Endothelial cell of umbilical vein (primary cell): ENCODE data around the gene VMP1. TPM values are rescaled to one million over a fixed set of nuclear protein-coding genes. Genes with fewer than 3 reads are reported as not detected.
A peak's percentile ranks its signal among the peaks of the same experiment; 100 is the strongest.

Experiments
- BruUV-seq: library from RNA; stranded (reverse); fragments of 400-500 nt; replicated peaks from 2 replicates; lab custom pipeline; 2021; lab: Mats Ljungman, UMichigan
- CTCF ChIA-PET: fragments of 300-600, 350-600 bp; sonication (Branson Sonifier 250); formaldehyde crosslinking; loops from one replicate; lab custom pipeline; 2021; ENCODE audit warnings: antibody characterized with exemption, inconsistent platforms; lab: Charles Lee
- POLR2A ChIA-PET: fragments of 300-600, 350-600 bp; sonication (Branson Sonifier 250); formaldehyde crosslinking; loops from one replicate; lab custom pipeline; 2021; ENCODE audit warnings: antibody characterized with exemption, inconsistent platforms; lab: Charles Lee
- DNase-seq: peaks from one replicate; pipeline ENCODE4 v3.0.0-alpha.2; 2011; ENCODE audit warnings: low read depth, low spot score
- FAIRE-seq: peaks from 2 replicates; lab custom pipeline; 2011; peaks lifted over from hg19 to GRCh38; lab: Jason Lieb, UNC
- H2AFZ ChIP-seq: 2 replicates; pipeline ENCODE4 v1.6.0; 2012; ENCODE audit warnings: low read depth, low read length, control low read depth, inconsistent platforms
- H3K27ac ChIP-seq: 2 replicates; pipeline ENCODE4 v1.5.1; 2011; ENCODE audit warnings: low read depth, mild to moderate bottlenecking, control low read depth, low read length, moderate library complexity; ENCODE audit not compliant: insufficient read depth
- H3K27me3 ChIP-seq, 2 experiments: 2 replicates each; pipeline versions ENCODE4 v1.6.0 to v1.6.1; 2011; ENCODE audit warnings: low read length in 2 of 2, mixed read lengths in 1 of 2; ENCODE audit not compliant: control insufficient read depth in 2 of 2, insufficient read depth in 2 of 2
- H3K36me3 ChIP-seq, 2 experiments: 2 replicates in 1 of 2; 3 replicates in 1 of 2; pipeline ENCODE4 v1.5.1; 2011; ENCODE audit warnings: low read length in 2 of 2, mild to moderate bottlenecking in 1 of 2, moderate library complexity in 1 of 2; ENCODE audit not compliant: control insufficient read depth in 2 of 2, insufficient read depth in 2 of 2; ENCODE audit errors: extremely low read depth in 1 of 2
- H3K4me1 ChIP-seq: 3 replicates; pipeline ENCODE4 v1.5.1; 2011; ENCODE audit warnings: mild to moderate bottlenecking, low read length; ENCODE audit not compliant: control insufficient read depth, insufficient read depth; ENCODE audit errors: extremely low read depth
- H3K4me2 ChIP-seq: 2 replicates; pipeline ENCODE4 v1.6.1; 2011; ENCODE audit warnings: low read length, control low read depth, mixed read lengths; ENCODE audit not compliant: insufficient read depth
- H3K4me3 ChIP-seq, 3 experiments: fragments of 200-600 bp in 1 of 3; sonication (generic), shearing (Covaris generic) in 1 of 3; replicated peaks in 1 of 3; 2 replicates each; pipeline ENCODE4 v1.5.1; 2011 to 2016; ENCODE audit warnings: control low read depth in 3 of 3, low read length in 3 of 3, mild to moderate bottlenecking in 2 of 3, inconsistent platforms in 1 of 3, low read depth in 1 of 3, moderate library complexity in 1 of 3; ENCODE audit not compliant: insufficient read depth in 1 of 3
- H3K79me2 ChIP-seq: 2 replicates; pipeline ENCODE4 v1.6.0; 2012; ENCODE audit warnings: low read length, inconsistent platforms; ENCODE audit not compliant: control insufficient read depth, insufficient read depth
- H3K9ac ChIP-seq: replicated peaks from 2 replicates; pipeline ENCODE3; 2011; ENCODE audit warnings: low read length, control low read depth; ENCODE audit not compliant: insufficient read depth; ENCODE audit errors: extremely low read depth
- H3K9me1 ChIP-seq: replicated peaks from 3 replicates; pipeline ENCODE4 v1.6.0; 2011; ENCODE audit warnings: mild to moderate bottlenecking, low read length; ENCODE audit not compliant: control insufficient read depth, insufficient read depth; ENCODE audit errors: extremely low read depth
- H3K9me3 ChIP-seq: replicated peaks from 2 replicates; pipeline ENCODE4 v1.5.1; 2012; ENCODE audit warnings: low read length, inconsistent platforms; ENCODE audit not compliant: control insufficient read depth, insufficient read depth
- H4K20me1 ChIP-seq: replicated peaks from 2 replicates; pipeline ENCODE3; 2011; ENCODE audit warnings: mild to moderate bottlenecking, low read length; ENCODE audit not compliant: control insufficient read depth, insufficient read depth; ENCODE audit errors: extremely low read depth
- EZH2 ChIP-seq: IDR thresholded peaks from 2 replicates; pipeline ENCODE4 v1.6.1; 2012; ENCODE audit warnings: borderline replicate concordance, low read depth, mild to moderate bottlenecking, moderate library complexity, low read length, inconsistent platforms; ENCODE audit not compliant: severe bottlenecking
- FOS ChIP-seq: IDR thresholded peaks from 2 replicates; pipeline ENCODE4 v1.6.1; 2011; ENCODE audit warnings: mild to moderate bottlenecking, low read length, moderate library complexity, borderline replicate concordance; ENCODE audit not compliant: insufficient read depth
- GATA2 ChIP-seq: IDR thresholded peaks from 2 replicates; pipeline ENCODE4 v1.7.0; 2011; ENCODE audit warnings: low read depth, mild to moderate bottlenecking, moderate library complexity, mixed read lengths, low read length; ENCODE audit not compliant: insufficient read length, insufficient read depth
- JUN ChIP-seq: IDR thresholded peaks from 2 replicates; pipeline ENCODE4 v1.6.1; 2011; ENCODE audit warnings: borderline replicate concordance, low read depth; ENCODE audit not compliant: insufficient read length, insufficient read depth
- MYC ChIP-seq: IDR thresholded peaks from one replicate; pipeline ENCODE4 v1.6.1; 2011; ENCODE audit warnings: mild to moderate bottlenecking, low read depth, low read length
- POLR2A ChIP-seq: IDR thresholded peaks from 2 replicates; pipeline ENCODE4 v1.6.1; 2012; ENCODE audit warnings: low read depth, mild to moderate bottlenecking, control low read depth, low read length
- POLR2AphosphoS5 ChIP-seq: IDR thresholded peaks from 2 replicates; pipeline ENCODE4 v1.6.1; 2012; ENCODE audit warnings: low read depth, mild to moderate bottlenecking, control low read depth, low read length, moderate library complexity; ENCODE audit not compliant: insufficient read depth
- dilution Hi-C: fragments of 300-500 bp; cut with MboI; formaldehyde crosslinking; loops from one replicate; pipeline ENCODE4 v1.15.0; 2019; ENCODE audit warnings: low sequenced_read_pairs; ENCODE audit not compliant: extremely low pct_ligation_motif_present
- intact Hi-C: fragments of 100-400 bp; cut with micrococcal nuclease; formaldehyde crosslinking; loops from one replicate; pipeline ENCODE4 v1.10.0; 2022
- polyA plus RNA-seq, 4 experiments: library from polyadenylated mRNA; depleted of rRNA in 3 of 4; stranded (reverse) in 3 of 4; unstranded in 1 of 4; fragments of >200 nt; gene quantifications; 2 replicates each; pipeline versions ENCODE4 v1.2.1 to v1.2.3, GENCODE V29; 2011 to 2012; ENCODE audit warnings: missing spikeins in 1 of 4
- total RNA-seq: library from RNA; stranded (reverse); gene quantifications from 2 replicates; pipeline ENCODE4 v1.2.3, GENCODE V29; 2021
- TF ChIP-seq, protein P1 (sequence below): IDR thresholded peaks from 2 replicates; pipeline ENCODE4 v1.6.1; 2011; ENCODE audit not compliant: insufficient read depth, insufficient read length
- TF ChIP-seq, protein P2 (sequence below), 2 donors: IDR thresholded peaks; 1 replicate in 1 of 2; 2 replicates in 1 of 2; pipeline ENCODE4 v1.5.1; 2011; ENCODE audit warnings: low read length in 2 of 2, mild to moderate bottlenecking in 2 of 2, moderate library complexity in 2 of 2, control low read depth in 1 of 2, inconsistent platforms in 1 of 2, low read depth in 1 of 2; ENCODE audit not compliant: insufficient read depth in 1 of 2; ENCODE audit errors: extremely low read depth in 1 of 2

The VMP1 gene
- total and polyA plus RNA-seq, 2 donors (not counting 3 experiments of a cell fraction or from before 2014, with no cell fraction given): 138 to 270 TPM

DNA sequence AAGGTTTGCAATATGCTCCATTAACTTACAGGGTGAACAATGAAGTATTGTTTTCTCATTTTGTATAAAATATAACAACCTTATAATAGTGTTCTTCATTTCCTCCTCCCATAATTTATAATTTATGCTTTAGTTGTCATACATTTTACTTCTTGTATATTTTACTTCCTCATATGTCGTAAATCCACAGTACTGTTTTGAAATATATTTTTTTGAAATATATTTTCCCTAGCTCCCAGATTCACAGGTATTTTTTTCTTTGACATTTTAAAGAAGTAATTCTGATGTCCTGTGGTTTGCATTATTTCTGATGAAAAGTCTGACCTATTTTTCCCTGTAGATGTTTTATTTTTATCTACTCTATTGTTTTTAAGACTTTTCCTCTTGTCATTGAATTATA is 52.7 kb downstream of the VMP1 start:
- DNase-seq (no peak), FAIRE-seq (no peak)
- no peak overlapping the region for H3K27ac ChIP-seq
- peaks cover 67% of the 10 kb centered on the region for H3K4me1 ChIP-seq
- no peaks in the 10 kb centered on the region for H4K20me1 ChIP-seq
- BruUV-seq: no TSS peak
- no peak overlapping the region for H3K4me3 ChIP-seq
- no peaks in the 10 kb centered on the region for H3K36me3 ChIP-seq
- no peak overlapping the region for H3K4me2 ChIP-seq
- H2AFZ ChIP-seq: no peak overlapping the region
- peaks cover 28% of the 10 kb centered on the region for H3K79me2 ChIP-seq
- ChIA-PET CTCF (interaction anchor here (0.7 kb wide), 1 partner anchor 25 kb away, joined by 3 read pairs; no protein-coding TSS in a partner anchor), POLR2A (interaction anchor here (0.6 to 1.0 kb wide), 3 partner anchors 68 to 93 kb away, joined by 3 to 4 read pairs (median 3); no protein-coding TSS in a partner anchor)
- H3K27me3 ChIP-seq: no peaks in the 10 kb centered on the region
- H3K9ac ChIP-seq: no peak overlapping the region
- intact Hi-C loops (no loop called here), dilution Hi-C loops (no loop called here)
- no peaks in the 10 kb centered on the region for H3K9me3 ChIP-seq
- H3K9me1 ChIP-seq: no peaks in the 10 kb centered on the region
- TF ChIP-seq FOS (no peak), MYC (no peak), POLR2AphosphoS5 (no peak)
- TF ChIP-seq, protein P1, sequence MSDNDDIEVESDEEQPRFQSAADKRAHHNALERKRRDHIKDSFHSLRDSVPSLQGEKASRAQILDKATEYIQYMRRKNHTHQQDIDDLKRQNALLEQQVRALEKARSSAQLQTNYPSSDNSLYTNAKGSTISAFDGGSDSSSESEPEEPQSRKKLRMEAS: no peak

DNA sequence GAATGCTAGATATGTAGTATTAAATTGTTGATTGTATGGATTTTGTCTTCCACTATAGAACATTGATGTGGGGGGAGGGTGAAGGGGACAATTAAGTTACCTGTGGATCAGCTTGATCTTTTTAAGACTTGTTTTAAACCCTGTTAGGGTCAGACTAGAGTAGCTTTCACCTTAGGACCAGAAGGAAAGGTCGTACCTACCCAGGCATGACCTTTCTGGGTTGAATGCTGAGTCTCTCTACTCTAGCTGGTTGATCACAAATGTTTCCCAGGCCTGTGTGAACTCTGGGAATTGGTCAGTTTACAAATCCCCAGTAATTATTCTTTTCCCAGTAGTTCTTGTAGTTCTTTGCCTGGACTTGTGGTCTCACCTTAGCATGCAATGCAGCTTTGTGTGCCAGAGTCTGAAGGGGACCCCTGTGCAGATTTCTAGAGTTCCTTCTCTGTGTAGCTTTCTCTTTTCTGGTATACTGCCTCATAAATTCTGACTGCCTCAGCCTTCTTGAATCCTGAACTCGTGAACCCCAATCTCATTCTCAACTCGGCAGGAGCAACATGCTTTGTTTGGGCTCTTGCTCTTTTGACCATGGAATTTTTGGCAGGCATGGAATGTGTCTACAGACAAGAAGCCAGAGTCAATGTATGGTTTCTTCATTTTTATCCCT is 54.1 kb downstream of the VMP1 start:
- CTCF ChIA-PET: interaction anchor here (0.9 to 3.3 kb wide), 4 partner anchors 22 to 98 kb away, joined by 3 to 11 read pairs (median 6); no protein-coding TSS in a partner anchor
- Histone ChIP-seq H3K79me2 (peaks cover 25% of the 10 kb centered on the region), H3K36me3 (no peaks in the 10 kb centered on the region), H3K4me3 (no peak overlapping the region), H3K4me1 (peaks cover 61% of the 10 kb centered on the region), H3K27me3 (no peaks in the 10 kb centered on the region), H2AFZ (no peak overlapping the region), H4K20me1 (no peaks in the 10 kb centered on the region), H3K27ac (peak overlapping the region; percentile 78), H3K9ac (peak overlapping the region; percentile 72), H3K9me1 (no peaks in the 10 kb centered on the region), H3K4me2 (no peak overlapping the region), H3K9me3 (no peaks in the 10 kb centered on the region)
- peak; percentile 53 for FAIRE-seq
- intact Hi-C loops (no loop called here), dilution Hi-C loops (no loop called here)
- DNase-seq: peak; percentile 48
- TF ChIP-seq, protein P1: no peak
- TF ChIP-seq JUN (no peak), EZH2 (no peak), MYC (no peak), POLR2A (no peak), GATA2 (no peak), POLR2AphosphoS5 (no peak), FOS (no peak)
- TF ChIP-seq, protein P2, sequence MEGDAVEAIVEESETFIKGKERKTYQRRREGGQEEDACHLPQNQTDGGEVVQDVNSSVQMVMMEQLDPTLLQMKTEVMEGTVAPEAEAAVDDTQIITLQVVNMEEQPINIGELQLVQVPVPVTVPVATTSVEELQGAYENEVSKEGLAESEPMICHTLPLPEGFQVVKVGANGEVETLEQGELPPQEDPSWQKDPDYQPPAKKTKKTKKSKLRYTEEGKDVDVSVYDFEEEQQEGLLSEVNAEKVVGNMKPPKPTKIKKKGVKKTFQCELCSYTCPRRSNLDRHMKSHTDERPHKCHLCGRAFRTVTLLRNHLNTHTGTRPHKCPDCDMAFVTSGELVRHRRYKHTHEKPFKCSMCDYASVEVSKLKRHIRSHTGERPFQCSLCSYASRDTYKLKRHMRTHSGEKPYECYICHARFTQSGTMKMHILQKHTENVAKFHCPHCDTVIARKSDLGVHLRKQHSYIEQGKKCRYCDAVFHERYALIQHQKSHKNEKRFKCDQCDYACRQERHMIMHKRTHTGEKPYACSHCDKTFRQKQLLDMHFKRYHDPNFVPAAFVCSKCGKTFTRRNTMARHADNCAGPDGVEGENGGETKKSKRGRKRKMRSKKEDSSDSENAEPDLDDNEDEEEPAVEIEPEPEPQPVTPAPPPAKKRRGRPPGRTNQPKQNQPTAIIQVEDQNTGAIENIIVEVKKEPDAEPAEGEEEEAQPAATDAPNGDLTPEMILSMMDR (IDR thresholded peaks at IDR 0.05; ENCODE audit: extremely low read depth in 1 of 2, insufficient read depth in 1 of 2, low read depth in 1 of 2, low read length in 2 of 2): no peak
- POLR2A ChIA-PET: interaction anchor here (1.2 to 1.3 kb wide), 2 partner anchors 76 to 81 kb away, joined by 4 to 18 read pairs; no protein-coding TSS in a partner anchor
- no TSS peak for BruUV-seq
